ENCODE results near the gene LIMA1.
"Not testable (repeated sequence)": the region's sequence is repeated elsewhere in the genome, so short reads cannot be mapped to it uniquely, and the experiment has no call there.

The LIMA1 gene

DNA sequence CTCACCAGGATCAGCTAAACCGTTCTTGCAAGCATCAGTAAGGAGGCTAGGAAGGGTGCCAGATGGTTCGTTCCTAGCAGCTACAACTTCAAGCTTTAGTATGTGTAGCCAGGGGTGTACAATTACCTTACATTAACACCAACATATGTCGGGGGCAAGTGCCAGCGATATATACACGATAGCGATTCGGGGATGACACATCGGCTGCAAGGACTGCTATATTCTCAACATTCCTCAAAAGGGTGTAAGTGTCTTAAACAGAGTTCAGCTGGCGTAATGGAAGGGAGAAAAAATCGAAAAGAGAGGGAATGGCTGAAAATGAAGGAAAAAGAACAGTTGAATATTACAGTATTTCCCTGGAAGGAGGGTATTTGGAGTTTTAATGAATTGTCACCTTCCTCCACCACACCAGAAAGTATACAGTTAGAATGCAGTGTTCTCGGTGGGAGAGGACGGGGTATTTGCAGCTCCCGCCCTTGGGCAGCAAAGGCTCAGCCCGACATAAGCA is 545 bp downstream of the LIMA1 start:
- peak; percentile 40 for DNase-seq

DNA sequence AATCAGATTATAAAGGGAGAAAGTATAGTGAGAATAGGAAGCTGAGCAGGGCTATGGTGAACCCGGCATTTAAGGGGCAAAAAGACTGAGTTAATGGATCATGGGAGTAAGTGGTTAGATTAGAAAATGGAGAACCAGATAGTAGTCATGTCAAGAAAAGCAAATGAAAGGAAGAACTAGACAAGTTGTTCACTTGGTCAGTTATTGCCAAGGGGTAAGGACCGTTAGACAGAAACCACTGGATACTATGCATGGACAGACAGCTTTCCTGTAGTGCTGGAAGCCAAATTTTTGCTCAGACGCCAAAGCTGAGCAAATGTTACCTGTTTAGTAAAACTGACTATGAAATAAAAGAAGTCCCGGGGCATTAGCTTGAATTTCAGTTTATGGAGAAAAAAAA is 3.8 kb downstream of the LIMA1 start:
- no peak for DNase-seq

GRCh38 chr12:50276912-50277671 is 6.2 kb downstream of the LIMA1 start:
- no peak for DNase-seq

- no peak for DNase-seq
These were observed 7.3 kb downstream of the LIMA1 start for GRCh38 chr12:50276068-50276467.

- no peak for DNase-seq
These were observed 7.8 kb downstream of the LIMA1 start for GRCh38 chr12:50275556-50275955.

DNA sequence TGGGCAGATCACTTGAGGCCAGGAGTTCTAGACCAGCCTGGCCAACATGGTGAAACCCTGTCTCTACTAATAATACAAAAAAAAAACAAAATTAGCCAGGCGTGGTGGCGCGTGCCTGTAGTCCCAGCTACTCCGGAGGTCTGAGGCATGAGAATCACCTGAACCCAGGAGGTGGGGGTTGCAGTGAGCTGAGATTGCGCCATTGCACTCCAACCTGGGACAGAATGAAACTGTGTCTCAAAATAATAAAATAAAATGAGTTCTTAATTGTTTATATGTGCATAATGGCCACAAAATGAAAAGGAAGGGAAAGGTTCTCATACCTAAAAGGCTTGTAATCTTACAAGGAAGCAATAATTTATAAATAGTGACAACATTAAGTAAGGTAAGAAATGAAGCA is 8.2 kb downstream of the LIMA1 start:
- DNase-seq = not testable (repeated sequence)

DNA sequence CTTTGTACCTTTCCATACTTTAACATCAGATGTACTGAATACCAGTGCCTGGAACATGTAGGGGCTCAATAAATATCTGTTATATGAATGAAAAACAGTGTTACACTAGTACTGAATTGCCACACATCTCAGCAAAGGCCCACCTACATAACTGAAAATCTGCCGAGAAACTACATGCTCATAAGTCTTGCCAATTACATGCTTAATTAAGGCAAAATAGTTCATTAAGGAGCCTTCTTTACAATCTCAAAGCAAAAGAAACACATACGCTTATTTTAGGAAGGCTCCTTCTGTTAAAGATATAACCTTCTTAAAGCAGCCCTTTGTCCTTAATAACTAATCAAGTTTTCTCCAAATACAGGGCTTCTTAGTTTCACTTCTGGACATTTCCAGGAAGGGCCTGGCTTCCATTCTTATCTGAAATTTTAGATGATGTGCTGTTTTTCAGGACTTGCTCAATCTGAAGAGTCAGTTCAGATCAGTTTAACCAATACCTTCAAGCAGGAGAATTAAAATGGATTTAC is 11.5 kb downstream of the LIMA1 start:
- no peak for DNase-seq

DNA sequence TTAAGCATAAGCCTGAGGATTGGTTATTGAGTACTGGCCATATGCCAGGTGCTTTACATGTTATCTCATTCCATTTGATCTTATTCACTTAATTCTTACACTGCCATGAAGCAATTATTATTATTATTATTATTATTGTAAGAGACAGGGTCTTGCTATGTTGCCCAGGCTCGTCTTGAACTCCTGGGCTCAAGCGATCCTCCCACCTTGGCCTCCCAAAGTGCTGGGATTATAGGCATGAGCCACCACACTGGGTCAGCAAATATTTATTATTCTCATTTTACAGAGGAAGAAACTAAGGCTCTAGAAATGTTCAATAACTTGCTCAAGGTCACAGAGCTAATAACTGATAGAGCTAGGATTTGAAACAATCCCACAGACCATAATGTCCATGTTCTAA is 14.8 kb downstream of the LIMA1 start:
- DNase-seq = no peak

- DNase-seq = no peak
These were observed 17.4 kb downstream of the LIMA1 start for GRCh38 chr12:50265770-50266524.

DNA sequence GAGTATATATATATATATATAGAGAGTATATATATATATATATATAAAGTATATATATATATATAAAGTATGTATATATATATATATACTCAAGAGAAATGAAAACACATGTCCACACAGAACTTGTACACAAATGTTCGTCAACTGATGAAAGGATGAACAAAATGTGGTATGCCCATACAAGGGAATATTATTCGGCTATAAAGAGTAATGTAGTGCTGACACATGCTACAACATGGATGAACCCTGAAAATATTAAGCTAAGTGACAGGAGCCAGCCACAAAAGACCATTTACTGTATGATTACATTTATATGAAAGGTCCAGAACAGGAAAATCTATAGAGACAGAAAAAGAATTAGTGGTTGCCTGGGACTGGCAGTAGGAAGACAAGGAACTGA is 19.5 kb downstream of the LIMA1 start:
- no peak for DNase-seq

DNA sequence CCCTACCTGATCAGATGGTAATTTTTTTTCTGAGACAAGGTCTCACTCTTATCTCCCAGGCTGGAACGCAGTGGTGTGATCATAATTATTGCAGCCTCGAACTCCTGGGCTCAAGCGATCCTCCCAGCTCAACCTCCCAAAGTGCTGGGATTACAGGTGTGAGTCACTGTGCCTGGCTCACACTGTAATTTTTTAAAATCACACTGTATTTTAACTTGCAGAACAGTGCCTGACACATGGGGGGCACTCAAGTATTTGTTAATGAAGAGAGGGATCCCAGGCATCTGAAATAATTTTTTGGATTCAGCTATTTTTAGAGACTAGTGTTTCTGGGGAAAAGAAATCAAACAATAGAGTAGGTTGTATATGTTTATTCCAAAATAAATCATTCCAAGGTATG is 21.7 kb downstream of the LIMA1 start:
- DNase-seq = no peak

DNA sequence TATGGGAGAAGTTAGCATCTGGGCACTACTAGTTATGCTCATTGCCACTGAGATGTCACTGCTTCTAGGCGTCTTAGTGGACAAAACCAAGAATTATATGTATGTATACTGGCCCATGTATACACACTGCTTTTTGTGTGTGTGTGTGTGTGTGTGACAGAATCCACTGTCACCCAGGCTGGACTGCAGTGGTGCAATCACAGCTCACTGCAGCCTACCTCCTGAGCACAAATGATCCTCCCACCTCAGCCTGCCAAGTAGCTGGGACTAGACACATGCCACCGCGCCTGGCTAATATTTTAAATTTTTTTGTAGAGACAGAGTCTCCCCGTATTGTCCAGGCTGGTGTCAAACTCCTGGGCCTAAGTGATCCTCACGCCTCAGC is 25.2 kb downstream of the LIMA1 start:
- DNase-seq = no peak

DNA sequence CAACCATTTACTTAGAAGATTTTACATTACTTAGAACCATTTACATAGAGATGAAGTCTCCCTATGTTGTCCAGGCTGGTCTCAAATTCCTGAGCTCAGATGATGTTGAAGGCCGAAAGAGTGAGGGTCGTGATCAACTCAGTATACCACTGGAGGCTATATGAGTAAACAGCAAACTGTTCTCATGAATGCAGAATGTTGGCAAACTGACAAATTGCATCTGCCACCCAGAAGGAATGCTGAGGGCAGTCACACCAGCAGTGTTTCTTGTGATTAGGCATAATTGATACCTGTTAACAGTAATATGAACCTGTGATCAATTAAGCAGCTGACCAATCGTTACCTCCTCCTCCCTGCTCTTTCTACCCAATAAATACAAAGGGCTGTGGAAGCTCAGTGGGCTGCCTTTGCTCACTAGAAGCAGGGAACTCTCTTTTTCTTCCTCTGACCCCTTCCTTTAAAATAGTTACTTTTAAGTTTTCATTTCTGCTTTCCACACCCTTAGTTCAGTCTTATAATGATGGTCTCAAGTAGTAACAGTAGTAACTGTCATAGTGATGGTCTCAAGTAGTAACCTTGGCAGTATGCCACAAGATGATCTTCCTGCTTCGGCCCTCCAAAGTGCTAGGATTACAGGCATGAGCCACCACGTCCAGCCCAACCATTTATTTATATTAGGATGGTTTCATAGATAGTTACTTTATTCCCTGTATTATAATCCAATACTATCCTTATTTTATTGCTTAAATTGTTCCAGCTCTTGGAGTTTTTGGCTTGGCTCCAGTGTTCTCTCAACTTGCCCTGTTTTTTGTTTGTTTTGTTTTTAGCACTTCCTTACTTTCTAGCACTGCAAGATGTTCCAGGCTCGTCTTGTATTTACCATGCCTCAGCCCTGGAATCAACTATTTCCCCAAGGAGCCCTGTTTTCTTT is 25.8 kb downstream of the LIMA1 start:
- peak; percentile 45 for DNase-seq

DNA sequence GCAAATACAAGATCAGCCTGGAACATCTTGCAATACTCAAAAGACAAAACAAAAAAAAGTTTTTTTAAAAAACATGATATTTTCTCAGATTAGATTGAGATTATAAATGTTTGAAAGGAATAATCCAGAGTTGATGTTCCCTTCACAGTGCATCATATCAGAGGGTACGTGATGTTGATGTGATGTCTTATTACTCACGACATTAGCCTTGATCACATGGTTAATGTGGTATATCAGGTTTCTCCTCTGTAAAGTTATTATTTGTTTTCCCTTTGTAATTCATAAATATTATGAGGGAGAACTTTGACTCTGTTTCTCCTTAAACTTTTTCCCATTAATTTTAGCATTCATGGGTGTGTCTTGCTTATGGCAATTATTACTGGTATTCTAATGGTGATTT is 26.6 kb downstream of the LIMA1 start:
- no peak for DNase-seq

DNA sequence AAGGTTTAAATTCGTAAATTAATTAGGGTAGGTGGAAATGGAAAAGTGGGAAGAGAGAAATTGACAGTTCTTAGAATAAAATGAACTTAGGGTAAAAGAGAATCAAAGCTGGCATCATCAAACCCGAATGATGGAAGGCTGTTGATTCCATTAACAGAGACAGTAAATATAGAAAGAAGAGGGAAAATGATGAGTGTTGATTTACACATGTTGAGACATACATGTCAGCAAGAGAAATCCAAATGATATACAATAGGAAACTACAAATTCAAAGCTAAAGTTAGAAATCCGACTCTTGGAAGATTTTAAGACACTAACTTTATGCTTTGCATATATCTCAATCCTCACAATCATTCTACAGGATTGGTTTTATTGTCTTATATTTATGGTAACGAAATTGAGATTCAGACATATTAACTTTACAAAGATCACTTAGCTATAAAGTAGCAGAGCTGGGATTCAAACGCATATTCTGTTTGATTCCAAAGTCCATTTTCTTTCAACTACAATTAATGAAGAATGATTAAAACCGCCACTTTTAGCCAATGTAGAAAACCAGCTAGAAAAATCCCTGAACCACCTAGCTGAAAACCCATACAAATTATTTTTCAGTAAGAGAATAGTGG is 30.2 kb downstream of the LIMA1 start:
- no peak for DNase-seq

DNA sequence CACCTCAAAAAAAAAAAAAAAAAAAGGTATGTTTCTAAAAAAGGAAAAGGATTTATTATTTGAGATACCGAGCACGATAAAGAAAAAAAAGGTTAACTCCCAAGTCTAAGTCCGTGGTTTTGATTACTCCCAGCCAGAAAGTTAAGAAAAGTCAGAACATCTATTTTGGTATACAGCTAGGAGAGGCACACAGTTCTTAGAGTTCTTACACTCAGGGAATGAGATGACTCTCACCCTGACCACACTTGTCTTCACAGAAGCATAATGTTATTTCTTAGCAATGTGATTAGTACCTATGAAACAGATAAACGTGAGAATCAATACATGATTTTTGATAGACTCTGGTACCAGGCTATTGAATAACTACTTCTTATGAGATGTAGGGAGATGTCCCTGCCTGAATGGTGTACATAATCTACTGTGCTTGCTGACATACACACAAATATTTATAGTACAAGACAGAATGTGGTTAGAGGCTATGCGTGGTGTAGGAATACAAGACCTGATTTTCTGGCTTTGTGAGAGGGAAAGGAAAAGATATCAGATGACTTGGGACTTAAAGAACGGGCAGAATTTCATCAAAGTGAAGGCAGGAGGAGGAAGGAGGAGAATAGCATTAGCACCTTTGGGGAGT is 31.6 kb downstream of the LIMA1 start:
- no peak for DNase-seq

DNA sequence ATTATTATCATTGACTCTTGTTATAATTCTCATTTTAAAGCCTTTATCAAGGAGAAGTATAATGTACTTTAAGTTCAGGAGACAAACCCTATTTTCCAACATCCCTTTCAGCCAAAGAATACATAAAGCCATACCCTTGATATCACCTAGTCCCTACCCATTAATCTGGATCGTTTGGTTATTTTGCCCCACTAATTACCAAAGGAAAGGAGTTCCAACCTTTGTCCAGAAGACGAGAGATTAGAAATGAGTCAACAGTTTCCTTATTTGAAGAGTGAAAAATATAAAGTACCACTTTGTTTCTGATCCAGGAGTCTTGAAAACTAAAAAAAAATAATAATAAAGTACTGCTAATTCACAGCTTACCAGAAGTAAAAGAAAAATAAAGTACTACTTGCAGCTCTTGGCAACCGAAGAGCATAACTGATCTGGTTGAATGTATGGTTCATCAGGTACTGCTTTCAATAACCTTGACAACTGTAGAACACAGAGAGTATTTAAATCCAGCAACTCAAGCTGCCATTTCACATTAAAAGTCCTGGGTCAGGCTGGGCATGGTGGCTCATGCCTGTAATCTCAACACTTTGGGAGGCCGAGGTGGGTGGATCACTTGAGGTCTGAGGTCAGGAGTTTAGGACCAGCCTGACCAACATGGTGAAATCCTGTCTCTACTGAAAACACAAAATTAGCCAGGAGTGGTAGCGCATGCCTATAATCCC is 33.7 kb downstream of the LIMA1 start:
- DNase-seq = no peak

DNA sequence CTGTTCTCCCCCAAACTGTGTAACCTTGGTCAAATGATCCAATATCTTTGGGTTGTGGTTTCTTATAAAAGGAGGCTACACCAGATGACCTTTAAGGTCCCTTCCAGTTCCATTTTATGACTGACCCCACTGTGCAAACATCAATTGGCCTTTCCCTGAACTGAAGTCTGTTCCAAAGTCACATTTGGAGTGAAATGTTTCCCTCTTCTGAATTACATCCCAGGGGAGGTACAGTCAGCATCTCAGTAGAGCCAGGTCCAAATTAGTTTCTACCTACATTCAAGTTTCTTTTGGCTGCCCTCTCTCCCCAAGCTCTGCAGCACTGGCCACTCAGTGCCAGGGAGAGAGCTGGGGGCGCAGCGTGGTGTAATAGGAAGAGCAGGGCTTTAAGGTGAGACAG is 34.4 kb downstream of the LIMA1 start:
- no peak for DNase-seq

DNA sequence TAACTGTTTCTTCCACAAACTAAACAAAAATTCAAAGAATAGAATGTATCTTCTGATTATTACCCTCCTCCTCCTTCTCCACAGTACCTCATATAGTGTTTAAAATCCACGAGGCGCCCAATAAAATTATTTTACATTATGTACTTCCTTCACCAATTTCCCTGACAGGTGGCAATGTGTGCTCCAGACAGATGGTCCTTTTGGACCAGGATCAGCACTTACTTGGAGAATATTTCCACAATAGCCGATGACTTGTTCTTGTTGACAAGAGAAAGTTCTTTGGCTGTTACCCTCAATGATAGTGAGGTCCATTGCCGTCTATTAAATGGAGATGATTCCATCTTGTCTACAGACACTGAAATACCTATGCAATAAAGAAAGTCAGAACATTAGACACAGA is 34.9 kb downstream of the LIMA1 start:
- no peak for DNase-seq

GRCh38 chr12:50247665-50248064 is 35.7 kb downstream of the LIMA1 start:
- DNase-seq = not testable (repeated sequence)

DNA sequence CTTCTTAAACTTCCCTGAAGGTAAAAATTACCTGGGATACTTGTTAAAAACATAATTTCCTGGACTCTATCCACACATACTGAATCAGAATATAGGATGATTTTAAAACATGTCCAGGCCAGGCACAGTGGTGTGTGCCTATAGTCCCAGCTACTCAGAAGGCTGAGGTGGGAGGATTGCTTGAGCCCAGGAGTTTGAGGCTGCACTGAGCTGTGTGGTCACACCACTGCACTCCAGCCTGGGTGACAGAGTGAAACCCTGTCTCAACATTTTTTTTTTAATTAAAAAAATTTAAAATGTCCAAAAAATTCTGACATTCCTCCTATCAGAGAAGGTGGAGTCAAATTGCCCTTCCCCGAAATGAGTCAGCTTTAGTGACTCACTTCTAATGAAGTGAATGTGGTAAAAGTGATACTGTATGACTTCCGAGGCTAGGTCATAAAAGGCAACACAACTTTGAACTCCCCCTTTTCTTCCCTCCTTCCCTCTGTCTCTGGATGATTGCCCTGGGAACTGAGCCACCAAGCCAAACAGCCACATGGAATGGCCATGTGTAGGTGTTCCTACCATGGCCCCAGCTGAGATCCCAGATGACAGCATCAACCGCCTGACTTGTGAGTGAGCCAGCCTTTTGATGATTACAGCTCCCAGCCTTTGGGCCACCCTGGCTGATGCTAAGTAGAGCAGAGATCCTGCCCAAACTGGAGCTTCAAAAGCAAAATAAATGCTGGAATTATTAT is 36.3 kb downstream of the LIMA1 start:
- no peak for DNase-seq
